HEK293 (cell line): ENCODE measurements around the gene LENEP.

Source experiments
- AEBP2 ChIP-seq: fragments of 450-650 bp; formaldehyde crosslinking; IDR thresholded peaks from 2 replicates; pipeline ENCODE4 v1.5.1; 2016; ENCODE audit warnings: missing biosample characterization, missing genetic modification characterization, borderline replicate concordance
- BCL11A ChIP-seq: fragments of 450-650 bp; formaldehyde crosslinking; IDR thresholded peaks from 2 replicates; pipeline ENCODE4 v1.5.1; 2016; ENCODE audit warnings: low read depth, missing biosample characterization, missing genetic modification characterization
- GLIS1 ChIP-seq: fragments of 450-650 bp; formaldehyde crosslinking; IDR thresholded peaks from 2 replicates; pipeline ENCODE4 v1.5.1; 2016; ENCODE audit warnings: missing biosample characterization, missing genetic modification characterization
- GLIS2 ChIP-seq: fragments of 450-650 bp; formaldehyde crosslinking; IDR thresholded peaks from 2 replicates; pipeline ENCODE4 v1.5.1; 2016; ENCODE audit warnings: missing biosample characterization, missing genetic modification characterization
- HOXD13 ChIP-seq: sonication (generic); formaldehyde crosslinking; IDR thresholded peaks from 2 replicates; pipeline ENCODE4 v1.8.0; 2022; ENCODE audit warnings: missing genetic modification reagents, borderline replicate concordance
- PATZ1 ChIP-seq: fragments of 450-650 bp; formaldehyde crosslinking; IDR thresholded peaks from 2 replicates; pipeline ENCODE4 v1.5.1; 2016; ENCODE audit warnings: missing biosample characterization, missing genetic modification characterization
- REST ChIP-seq: fragments of 450-650 bp; formaldehyde crosslinking; IDR thresholded peaks from 2 replicates; pipeline ENCODE4 v1.5.1; 2016; ENCODE audit warnings: missing biosample characterization, missing genetic modification characterization
- YY2 ChIP-seq: fragments of 450-650 bp; formaldehyde crosslinking; IDR thresholded peaks from 2 replicates; pipeline ENCODE4 v1.5.1; 2016; ENCODE audit warnings: missing biosample characterization, missing genetic modification characterization
- ZBTB1 ChIP-seq: fragments of 450-650 bp; formaldehyde crosslinking; IDR thresholded peaks from 2 replicates; pipeline ENCODE4 v1.5.1; 2016; ENCODE audit warnings: missing biosample characterization, missing genetic modification characterization
- ZBTB21 ChIP-seq: fragments of 450-650 bp; formaldehyde crosslinking; IDR thresholded peaks from 2 replicates; pipeline ENCODE4 v1.5.1; 2017; ENCODE audit warnings: missing biosample characterization, missing genetic modification characterization
- ZBTB26 ChIP-seq: fragments of 450-650 bp; formaldehyde crosslinking; optimal IDR thresholded peaks from 2 replicates; pipeline ENCODE3; 2016; ENCODE audit warnings: missing biosample characterization, mild to moderate bottlenecking, missing genetic modification characterization
- ZBTB44 ChIP-seq: fragments of 450-650 bp; IDR thresholded peaks from 2 replicates; pipeline ENCODE4 v1.5.1; 2018; ENCODE audit warnings: missing biosample characterization, mild to moderate bottlenecking, missing genetic modification characterization
- ZBTB48 ChIP-seq: fragments of 450-650 bp; formaldehyde crosslinking; IDR thresholded peaks from 2 replicates; pipeline ENCODE4 v1.5.1; 2016; ENCODE audit warnings: missing biosample characterization, missing genetic modification characterization
- ZFHX2 ChIP-seq: fragments of 450-650 bp; formaldehyde crosslinking; conservative IDR thresholded peaks from 2 replicates; pipeline ENCODE4 v1.5.1; 2016; ENCODE audit warnings: missing biosample characterization, missing genetic modification characterization
- ZFP37 ChIP-seq: fragments of 450-650 bp; formaldehyde crosslinking; IDR thresholded peaks from 2 replicates; pipeline ENCODE4 v1.5.1; 2016; ENCODE audit warnings: missing biosample characterization, missing genetic modification characterization
- ZNF121 ChIP-seq: fragments of 450-650 bp; formaldehyde crosslinking; IDR thresholded peaks from 2 replicates; pipeline ENCODE4 v1.5.1; 2016; ENCODE audit warnings: missing biosample characterization, missing genetic modification characterization
- ZNF140 ChIP-seq: fragments of 450-650 bp; formaldehyde crosslinking; IDR thresholded peaks from 2 replicates; pipeline ENCODE4 v1.5.1; 2016; ENCODE audit warnings: missing biosample characterization, missing genetic modification characterization
- ZNF184 ChIP-seq: fragments of 450-650 bp; IDR thresholded peaks from 2 replicates; pipeline ENCODE4 v1.5.1; 2018; ENCODE audit warnings: missing biosample characterization, mild to moderate bottlenecking, missing genetic modification characterization
- ZNF280C ChIP-seq: fragments of 450-650 bp; formaldehyde crosslinking; IDR thresholded peaks from 2 replicates; pipeline ENCODE4 v1.5.1; 2016; ENCODE audit warnings: missing biosample characterization, missing genetic modification characterization
- ZNF341 ChIP-seq: fragments of 450-650 bp; formaldehyde crosslinking; IDR thresholded peaks from 2 replicates; pipeline ENCODE4; 2016; ENCODE audit warnings: low read depth, missing biosample characterization, missing genetic modification characterization
- ZNF398 ChIP-seq: fragments of 450-650 bp; formaldehyde crosslinking; IDR thresholded peaks from 2 replicates; pipeline ENCODE4 v1.5.1; 2017; ENCODE audit warnings: missing biosample characterization, missing genetic modification characterization
- ZNF404 ChIP-seq: fragments of 450-650 bp; formaldehyde crosslinking; IDR thresholded peaks from 2 replicates; pipeline ENCODE4 v1.5.1; 2017; ENCODE audit warnings: missing biosample characterization, missing genetic modification characterization
- ZSCAN30 ChIP-seq: fragments of 450-650 bp; IDR thresholded peaks from 2 replicates; pipeline ENCODE4 v1.5.1; 2018; ENCODE audit warnings: missing biosample characterization, mild to moderate bottlenecking, missing genetic modification characterization, moderate library complexity
- ZSCAN5A ChIP-seq: fragments of 450-650 bp; formaldehyde crosslinking; IDR thresholded peaks from 2 replicates; pipeline ENCODE4 v1.5.1; 2016; ENCODE audit warnings: missing biosample characterization, missing genetic modification characterization

The LENEP gene

GRCh38 chr1:155003227-155003765, 9.9 kb downstream of the LENEP start (continued):
- TF ChIP-seq AEBP2 (tag by site-specific recombination) (no peak), PATZ1 (tag by site-specific recombination) (0 out of 2 replicates have a peak, but pooled peaks have one; percentile 3), ZBTB26 (tag by site-specific recombination) (peak; percentile 55), ZBTB48 (tag by site-specific recombination) (peak; percentile 59; the same call in 1 of the 2 replicates), ZNF140 (tag by site-specific recombination) (no peak), ZNF404 (tag by site-specific recombination) (no peak), ZBTB44 (tag by site-specific recombination) (0 out of 2 replicates have a peak, but pooled peaks have one; percentile 16), ZNF280C (tag by site-specific recombination) (no peak), ZFP37 (no peak), ZNF121 (tag by site-specific recombination) (no peak), ZBTB1 (no peak), ZSCAN5A (tag by site-specific recombination) (no peak), ZFHX2 (tag by site-specific recombination) (no peak), ZNF341 (peak; percentile 41; the same call in 1 of the 2 replicates), YY2 (tag by site-specific recombination) (no peak), GLIS2 (tag by site-specific recombination) (0 out of 2 replicates have a peak, but pooled peaks have one; percentile 10), BCL11A (tag by site-specific recombination) (0 out of 2 replicates have a peak, but pooled peaks have one; percentile 53), ZNF398 (tag by site-specific recombination) (peak; percentile 89; the same call in 1 of the 2 replicates), ZBTB21 (tag by site-specific recombination) (no peak), HOXD13 (CRISPR knock-in tag) (no peak), ZNF184 (no peak), GLIS1 (tag by site-specific recombination) (peak; percentile 72), ZSCAN30 (tag by site-specific recombination) (peak; percentile 12; the same call in 1 of the 2 replicates), REST (tag by site-specific recombination) (0 out of 2 replicates have a peak, but pooled peaks have one; percentile 1)
